BLaER1 (cell line): ENCODE measurements around the gene NAP1L4.

ENCODE experiments used
- H3K27ac ChIP-seq: shearing (Covaris generic); formaldehyde crosslinking; 2 replicates; pipeline ENCODE4 v1.8.1; 2022
- H3K27me3 ChIP-seq: shearing (Covaris generic); formaldehyde crosslinking; 2 replicates; pipeline ENCODE4 v1.8.1; 2022
- H3K36me3 ChIP-seq: shearing (Covaris generic); formaldehyde crosslinking; 2 replicates; pipeline ENCODE4 v1.8.1; 2022
- H3K4me1 ChIP-seq: shearing (Covaris generic); formaldehyde crosslinking; 2 replicates; pipeline ENCODE4 v1.8.1; 2022
- H3K4me2 ChIP-seq: shearing (Covaris generic); formaldehyde crosslinking; 2 replicates; pipeline ENCODE4 v1.8.1; 2022
- H3K4me3 ChIP-seq: shearing (Covaris generic); formaldehyde crosslinking; 2 replicates; pipeline ENCODE4 v1.8.1; 2022
- H3K9ac ChIP-seq: shearing (Covaris generic); formaldehyde crosslinking; 2 replicates; pipeline ENCODE4 v1.8.1; 2022
- H3K9me3 ChIP-seq: shearing (Covaris generic); formaldehyde crosslinking; 2 replicates; pipeline ENCODE4 v1.8.1; 2022
- H4K20me1 ChIP-seq: shearing (Covaris generic); formaldehyde crosslinking; 2 replicates; pipeline ENCODE4 v1.8.1; 2022
- Cebpa-rat ChIP-seq: shearing (Covaris generic); IDR thresholded peaks from 2 replicates; pipeline ENCODE4 v1.8.1; 2022

NAP1L4 gene

DNA sequence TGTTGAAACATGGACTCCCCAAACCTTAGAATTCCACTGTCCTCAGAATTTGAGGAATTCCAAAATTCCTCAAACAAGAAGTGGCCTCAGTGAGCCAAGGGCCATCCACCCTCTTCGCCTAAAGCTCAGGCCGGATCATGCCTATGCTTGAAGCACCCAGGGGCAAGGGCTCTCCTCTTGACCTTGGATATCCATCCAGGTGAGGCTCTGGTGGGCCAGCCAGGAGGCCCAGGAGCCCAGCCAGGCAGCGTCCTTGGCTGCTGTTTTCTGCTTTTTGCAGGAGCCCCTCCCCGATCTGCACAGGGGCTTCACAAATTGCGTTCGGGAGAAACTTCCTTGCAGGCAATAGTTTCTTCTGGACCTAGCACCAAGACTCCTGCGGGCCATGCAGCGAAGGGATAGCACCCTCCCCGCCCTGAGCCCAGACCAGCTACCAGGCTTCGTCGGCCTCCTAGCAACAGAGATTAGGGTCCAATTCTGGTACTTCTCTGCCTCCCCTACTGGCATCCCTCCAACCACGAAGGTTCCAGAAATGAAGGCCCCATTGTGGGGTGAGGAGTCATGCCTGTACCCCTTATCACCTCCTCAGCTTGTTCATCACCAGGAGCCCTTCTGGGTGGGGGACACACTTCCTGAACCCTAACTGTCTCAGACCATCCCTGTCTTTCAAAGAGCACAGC, 64.9 kb downstream of the NAP1L4 start:
- no peak overlapping the region for H3K27ac ChIP-seq
- peak overlapping the region; percentile 61; the same call in 1 of the 2 replicates for H3K4me3 ChIP-seq

DNA sequence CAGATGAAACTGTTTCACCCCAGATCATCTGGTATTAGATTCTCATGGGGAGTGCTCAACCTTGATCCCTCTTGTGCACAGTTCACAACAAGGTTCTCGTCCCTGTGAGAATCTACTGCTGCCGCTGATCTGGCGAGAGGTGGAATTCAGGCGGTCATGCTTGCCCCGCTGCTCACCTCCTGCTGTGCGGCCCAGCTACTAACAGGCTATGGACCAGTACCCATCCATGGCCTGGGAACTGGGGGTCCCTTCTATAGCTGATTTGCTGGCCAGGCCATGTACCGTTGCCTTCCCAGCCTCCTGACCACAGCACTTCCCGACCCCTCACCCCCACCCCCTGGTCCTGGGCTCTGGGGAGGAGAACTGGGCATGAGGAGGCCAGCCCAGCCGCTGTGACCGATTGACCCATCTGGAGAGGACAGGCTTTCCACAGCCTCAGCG, 65.5 kb downstream of the NAP1L4 start:
- Histone ChIP-seq H3K9ac (no peak overlapping the region), H3K4me1 (peaks cover 68% of the 10 kb centered on the region), H3K9me3 (no peaks in the 10 kb centered on the region), H3K4me3 (no peak overlapping the region), H3K4me2 (no peak overlapping the region; the same call in 1 of the 2 replicates), H3K27me3 (peaks cover 54% of the 10 kb centered on the region), H3K27ac (no peak overlapping the region), H3K36me3 (no peaks in the 10 kb centered on the region), H4K20me1 (peaks cover 25% of the 10 kb centered on the region)
- TF ChIP-seq Cebpa-rat, result no peak

More for the DNA sequence above, 64.9 kb downstream of the NAP1L4 start:
- Histone ChIP-seq H4K20me1 (peaks cover 25% of the 10 kb centered on the region), H3K9ac (no peak overlapping the region), H3K36me3 (no peaks in the 10 kb centered on the region), H3K4me1 (peaks cover 62% of the 10 kb centered on the region), H3K4me2 (peak overlapping the region; percentile 88), H3K9me3 (no peaks in the 10 kb centered on the region), H3K27me3 (peaks cover 54% of the 10 kb centered on the region)
- no peak for TF ChIP-seq Cebpa-rat

- no peak overlapping the region for H3K9ac ChIP-seq
- H3K4me2 ChIP-seq, result peak overlapping the region; percentile 12; the same call in 1 of the 2 replicates
- H3K27me3 ChIP-seq, result peaks cover 40% of the 10 kb centered on the region
- peaks cover 76% of the 10 kb centered on the region for H3K4me1 ChIP-seq
- no peak overlapping the region for H3K27ac ChIP-seq
- H3K36me3 ChIP-seq, result no peaks in the 10 kb centered on the region
- H4K20me1 ChIP-seq, result peaks cover 25% of the 10 kb centered on the region
- TF ChIP-seq Cebpa-rat, result no peak
- H3K9me3 ChIP-seq, result no peaks in the 10 kb centered on the region
- no peak overlapping the region for H3K4me3 ChIP-seq
Observed at GRCh38 chr11:2924821-2925675, 67.1 kb downstream of the NAP1L4 start.

DNA sequence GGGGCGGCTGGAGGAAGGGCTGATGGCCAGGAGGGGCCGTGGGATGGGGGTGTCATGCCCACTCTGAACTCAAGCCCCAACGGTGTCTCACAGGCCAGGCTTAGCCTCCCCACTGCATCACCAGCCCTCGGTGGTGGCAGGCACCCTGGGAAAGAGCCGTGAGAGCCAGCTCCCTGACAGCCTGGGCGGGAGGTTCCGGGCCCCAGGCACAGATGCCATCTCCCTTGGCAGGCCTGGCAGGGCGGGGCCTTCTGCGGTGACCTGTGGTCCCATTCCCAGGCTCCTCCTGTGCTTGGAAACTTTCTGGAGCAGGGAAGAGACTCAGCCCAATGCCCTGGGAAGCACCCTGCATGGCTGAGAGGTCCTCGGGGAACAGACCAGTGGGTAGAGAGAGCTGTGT, 67.7 kb downstream of the NAP1L4 start:
- Histone ChIP-seq H3K27ac (no peak overlapping the region), H3K4me3 (no peak overlapping the region), H3K9ac (no peak overlapping the region), H3K9me3 (no peaks in the 10 kb centered on the region), H3K4me2 (peak overlapping the region; percentile 12; the same call in 1 of the 2 replicates), H3K36me3 (no peaks in the 10 kb centered on the region), H3K27me3 (peaks cover 33% of the 10 kb centered on the region), H3K4me1 (peaks cover 76% of the 10 kb centered on the region), H4K20me1 (peaks cover 25% of the 10 kb centered on the region)
- no peak for TF ChIP-seq Cebpa-rat

DNA sequence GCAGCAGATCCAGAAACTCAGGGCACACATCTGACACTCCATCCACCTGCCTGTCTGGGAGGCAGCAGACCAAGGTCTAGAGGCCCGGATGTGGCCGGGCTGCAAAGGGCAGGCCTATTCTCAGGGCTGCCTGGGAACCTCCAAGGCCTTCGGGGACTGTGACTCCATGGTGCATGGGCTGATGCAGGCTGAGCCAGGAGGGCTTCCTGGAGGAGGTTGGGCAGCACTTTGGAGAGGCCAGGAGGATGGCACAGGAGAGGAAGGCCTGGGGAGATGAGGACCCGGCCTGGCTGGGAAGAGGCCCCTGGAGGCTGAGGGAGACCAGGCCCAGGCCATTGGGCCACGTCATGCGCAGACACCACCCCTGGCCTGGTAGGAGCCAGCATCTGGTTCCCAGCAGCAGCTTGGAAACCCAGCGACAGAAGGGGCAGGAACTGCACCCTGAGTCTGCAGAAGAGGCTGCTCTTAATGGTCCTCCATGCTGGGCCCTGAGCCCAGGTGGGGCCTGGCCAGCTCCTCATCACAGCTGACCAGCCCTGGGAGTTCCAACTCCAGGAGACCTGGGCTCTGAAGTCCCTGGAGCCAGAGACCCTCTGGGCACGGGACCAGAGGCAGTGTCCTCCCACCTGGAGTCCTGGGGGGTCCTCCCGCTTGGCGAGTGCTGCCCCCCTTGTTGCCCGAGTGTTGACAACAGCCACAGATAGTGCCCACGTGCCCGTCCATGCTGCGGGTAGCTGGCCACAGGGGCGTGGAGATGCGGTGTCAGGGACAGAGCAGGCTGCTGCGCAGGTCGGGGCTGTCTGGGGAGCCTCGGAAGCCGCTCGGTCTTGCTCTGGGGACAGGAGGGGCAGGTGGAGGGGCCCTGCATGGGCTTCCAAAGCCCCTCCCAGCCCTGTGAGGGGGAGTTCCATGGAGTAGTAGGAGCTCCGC, 68.4 kb downstream of the NAP1L4 start:
- no peak for TF ChIP-seq Cebpa-rat
- H3K4me2 ChIP-seq, result 0 out of 2 replicates have a peak overlapping the region, but pooled peaks have one; percentile 12
- H3K9me3 ChIP-seq, result no peaks in the 10 kb centered on the region
- no peaks in the 10 kb centered on the region for H3K36me3 ChIP-seq
- no peak overlapping the region for H3K9ac ChIP-seq
- peaks cover 21% of the 10 kb centered on the region for H4K20me1 ChIP-seq
- H3K4me1 ChIP-seq, result peaks cover 77% of the 10 kb centered on the region
- no peak overlapping the region for H3K4me3 ChIP-seq
- H3K27me3 ChIP-seq, result peaks cover 26% of the 10 kb centered on the region
- no peak overlapping the region for H3K27ac ChIP-seq

GRCh38 chr11:2922655-2923054, 69.5 kb downstream of the NAP1L4 start:
- no peaks in the 10 kb centered on the region for H3K36me3 ChIP-seq
- no peak overlapping the region for H3K9ac ChIP-seq
- H3K4me1 ChIP-seq, result peaks cover 77% of the 10 kb centered on the region
- no peaks in the 10 kb centered on the region for H3K9me3 ChIP-seq
- no peak for TF ChIP-seq Cebpa-rat
- H3K4me2 ChIP-seq, result no peak overlapping the region
- H3K27ac ChIP-seq, result no peak overlapping the region
- no peak overlapping the region for H3K4me3 ChIP-seq
- peaks cover 10% of the 10 kb centered on the region for H4K20me1 ChIP-seq
- H3K27me3 ChIP-seq, result peaks cover 16% of the 10 kb centered on the region

- H3K9me3 ChIP-seq, result no peaks in the 10 kb centered on the region
- no peaks in the 10 kb centered on the region for H3K36me3 ChIP-seq
- H3K27me3 ChIP-seq, result peaks cover 8% of the 10 kb centered on the region
- peaks cover 3% of the 10 kb centered on the region; the same call in 1 of the 2 replicates for H4K20me1 ChIP-seq
- no peak overlapping the region for H3K27ac ChIP-seq
- H3K4me3 ChIP-seq, result no peak overlapping the region
- H3K4me1 ChIP-seq, result peaks cover 77% of the 10 kb centered on the region
- no peak overlapping the region for H3K9ac ChIP-seq
- H3K4me2 ChIP-seq, result peak overlapping the region; percentile 98
- no peak for TF ChIP-seq Cebpa-rat
Observed at GRCh38 chr11:2921742-2922493, 70.2 kb downstream of the NAP1L4 start.

DNA sequence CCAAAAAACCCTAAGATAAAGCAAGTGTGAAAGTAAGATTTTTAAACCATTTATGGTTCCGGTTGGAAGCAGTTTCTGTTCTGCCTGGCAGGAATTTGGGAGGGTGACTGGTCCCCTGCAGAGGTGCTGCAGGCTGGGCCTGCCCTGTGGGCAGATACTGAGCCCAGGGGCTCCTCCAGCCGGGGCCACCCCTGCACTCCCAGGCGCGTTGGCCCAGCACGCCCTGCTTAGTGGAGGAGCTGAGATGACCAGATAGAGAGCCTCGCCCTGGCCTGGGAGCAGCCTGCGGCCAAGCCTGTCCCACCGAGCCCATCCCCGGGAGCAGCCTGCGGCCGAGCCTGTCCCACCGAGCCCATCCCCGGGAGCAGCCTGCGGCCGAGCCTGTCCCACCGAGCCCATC, 70.9 kb downstream of the NAP1L4 start:
- H4K20me1 ChIP-seq, result no peaks in the 10 kb centered on the region
- H3K27ac ChIP-seq, result no peak overlapping the region
- peaks cover 2% of the 10 kb centered on the region for H3K27me3 ChIP-seq
- peaks cover 82% of the 10 kb centered on the region for H3K4me1 ChIP-seq
- no peak for TF ChIP-seq Cebpa-rat
- H3K9me3 ChIP-seq, result no peaks in the 10 kb centered on the region
- H3K4me3 ChIP-seq, result no peak overlapping the region
- no peaks in the 10 kb centered on the region for H3K36me3 ChIP-seq
- H3K4me2 ChIP-seq, result peak overlapping the region; percentile 98
- no peak overlapping the region for H3K9ac ChIP-seq

DNA sequence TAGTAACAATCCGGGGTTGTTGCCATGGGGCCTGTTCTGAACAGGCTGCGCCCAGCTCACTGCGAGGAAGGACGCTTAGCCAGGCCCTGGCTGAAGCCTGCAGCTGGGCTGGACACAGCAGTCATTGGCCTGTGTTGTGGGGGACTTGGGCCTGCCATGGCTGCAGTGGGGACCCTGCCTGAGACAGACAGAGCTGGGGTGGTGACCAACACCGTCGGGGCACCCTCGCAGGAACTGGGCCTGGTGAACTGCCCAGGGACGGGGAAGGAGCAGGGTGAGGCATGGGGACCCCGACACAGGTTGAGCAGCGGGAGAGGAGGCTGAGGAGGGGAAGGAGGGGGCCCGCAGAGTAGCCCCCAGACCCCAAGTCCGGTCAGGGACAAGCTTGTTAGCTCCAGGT, 71.8 kb downstream of the NAP1L4 start:
- H3K9me3 ChIP-seq, result no peaks in the 10 kb centered on the region
- H3K4me2 ChIP-seq, result peak overlapping the region; percentile 98
- 0 out of 2 replicates have a peak overlapping the region, but pooled peaks have one; percentile 33 for H3K4me3 ChIP-seq
- H4K20me1 ChIP-seq, result no peaks in the 10 kb centered on the region
- TF ChIP-seq Cebpa-rat, result no peak
- H3K36me3 ChIP-seq, result no peaks in the 10 kb centered on the region
- H3K9ac ChIP-seq, result peak overlapping the region; percentile 65
- peak overlapping the region; percentile 93 for H3K27ac ChIP-seq
- H3K4me1 ChIP-seq, result peaks cover 91% of the 10 kb centered on the region
- H3K27me3 ChIP-seq, result no peaks in the 10 kb centered on the region
